22Rv1 (cell line): ENCODE data around the gene SLC25A42.

ENCODE experiments used
- ZFX ChIP-seq: fragments of 450-650 bp; IDR thresholded peaks from 2 replicates; pipeline ENCODE4 v1.6.1; 2017; ENCODE audit warnings: antibody characterized with exemption, borderline replicate concordance
- TF ChIP-seq, protein P1 (sequence below): fragments of 450-650 bp; IDR thresholded peaks from 2 replicates; pipeline ENCODE4 v1.5.1; 2017; ENCODE audit warnings: mild to moderate bottlenecking

GRCh38 chr19:19145684-19146608, 82.2 kb downstream of the SLC25A42 start:
- TF ChIP-seq, protein P1, sequence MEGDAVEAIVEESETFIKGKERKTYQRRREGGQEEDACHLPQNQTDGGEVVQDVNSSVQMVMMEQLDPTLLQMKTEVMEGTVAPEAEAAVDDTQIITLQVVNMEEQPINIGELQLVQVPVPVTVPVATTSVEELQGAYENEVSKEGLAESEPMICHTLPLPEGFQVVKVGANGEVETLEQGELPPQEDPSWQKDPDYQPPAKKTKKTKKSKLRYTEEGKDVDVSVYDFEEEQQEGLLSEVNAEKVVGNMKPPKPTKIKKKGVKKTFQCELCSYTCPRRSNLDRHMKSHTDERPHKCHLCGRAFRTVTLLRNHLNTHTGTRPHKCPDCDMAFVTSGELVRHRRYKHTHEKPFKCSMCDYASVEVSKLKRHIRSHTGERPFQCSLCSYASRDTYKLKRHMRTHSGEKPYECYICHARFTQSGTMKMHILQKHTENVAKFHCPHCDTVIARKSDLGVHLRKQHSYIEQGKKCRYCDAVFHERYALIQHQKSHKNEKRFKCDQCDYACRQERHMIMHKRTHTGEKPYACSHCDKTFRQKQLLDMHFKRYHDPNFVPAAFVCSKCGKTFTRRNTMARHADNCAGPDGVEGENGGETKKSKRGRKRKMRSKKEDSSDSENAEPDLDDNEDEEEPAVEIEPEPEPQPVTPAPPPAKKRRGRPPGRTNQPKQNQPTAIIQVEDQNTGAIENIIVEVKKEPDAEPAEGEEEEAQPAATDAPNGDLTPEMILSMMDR: peak; percentile 95
- no peak for TF ChIP-seq ZFX
